ENCODE results near the gene SWSAP1.

- TF ChIP-seq ZNF3 (CRISPR knock-in tag; IDR thresholded peaks at IDR 0.05) (no peak), EZH2 (IDR thresholded peaks at IDR 0.05; ENCODE audit: borderline replicate concordance, low read depth, low read length) (no peak), ZNF224 (CRISPR knock-in tag; IDR thresholded peaks at IDR 0.05) (no peak), POLR2A (conservative IDR thresholded peaks at IDR 0.05) (no peak), SMC3 (conservative IDR thresholded peaks at IDR 0.05; ENCODE audit: insufficient read depth, low read depth, low read length) (no peak), AFF4 (CRISPR knock-in tag; IDR thresholded peaks at IDR 0.05) (no peak), HDAC6 (IDR thresholded peaks at IDR 0.05; ENCODE audit: low read depth, low read length) (no peak), E2F1 (CRISPR knock-in tag; IDR thresholded peaks at IDR 0.05) (no peak), SP2 (IDR thresholded peaks at IDR 0.05; ENCODE audit: extremely low read depth, low read depth, low read length, poor library complexity, severe bottlenecking) (no peak), CCAR2 (IDR thresholded peaks at IDR 0.05; ENCODE audit: low read depth, low read length) (no peak)
- TF ChIP-seq, protein P1, sequence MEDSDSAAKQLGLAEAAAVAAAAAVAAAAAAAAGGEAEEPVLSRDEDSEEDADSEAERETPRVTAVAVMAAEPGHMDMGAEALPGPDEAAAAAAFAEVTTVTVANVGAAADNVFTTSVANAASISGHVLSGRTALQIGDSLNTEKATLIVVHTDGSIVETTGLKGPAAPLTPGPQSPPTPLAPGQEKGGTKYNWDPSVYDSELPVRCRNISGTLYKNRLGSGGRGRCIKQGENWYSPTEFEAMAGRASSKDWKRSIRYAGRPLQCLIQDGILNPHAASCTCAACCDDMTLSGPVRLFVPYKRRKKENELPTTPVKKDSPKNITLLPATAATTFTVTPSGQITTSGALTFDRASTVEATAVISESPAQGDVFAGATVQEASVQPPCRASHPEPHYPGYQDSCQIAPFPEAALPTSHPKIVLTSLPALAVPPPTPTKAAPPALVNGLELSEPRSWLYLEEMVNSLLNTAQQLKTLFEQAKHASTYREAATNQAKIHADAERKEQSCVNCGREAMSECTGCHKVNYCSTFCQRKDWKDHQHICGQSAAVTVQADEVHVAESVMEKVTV (CRISPR knock-in tag; IDR thresholded peaks at IDR 0.05): no peak
- TF ChIP-seq, protein P2, sequence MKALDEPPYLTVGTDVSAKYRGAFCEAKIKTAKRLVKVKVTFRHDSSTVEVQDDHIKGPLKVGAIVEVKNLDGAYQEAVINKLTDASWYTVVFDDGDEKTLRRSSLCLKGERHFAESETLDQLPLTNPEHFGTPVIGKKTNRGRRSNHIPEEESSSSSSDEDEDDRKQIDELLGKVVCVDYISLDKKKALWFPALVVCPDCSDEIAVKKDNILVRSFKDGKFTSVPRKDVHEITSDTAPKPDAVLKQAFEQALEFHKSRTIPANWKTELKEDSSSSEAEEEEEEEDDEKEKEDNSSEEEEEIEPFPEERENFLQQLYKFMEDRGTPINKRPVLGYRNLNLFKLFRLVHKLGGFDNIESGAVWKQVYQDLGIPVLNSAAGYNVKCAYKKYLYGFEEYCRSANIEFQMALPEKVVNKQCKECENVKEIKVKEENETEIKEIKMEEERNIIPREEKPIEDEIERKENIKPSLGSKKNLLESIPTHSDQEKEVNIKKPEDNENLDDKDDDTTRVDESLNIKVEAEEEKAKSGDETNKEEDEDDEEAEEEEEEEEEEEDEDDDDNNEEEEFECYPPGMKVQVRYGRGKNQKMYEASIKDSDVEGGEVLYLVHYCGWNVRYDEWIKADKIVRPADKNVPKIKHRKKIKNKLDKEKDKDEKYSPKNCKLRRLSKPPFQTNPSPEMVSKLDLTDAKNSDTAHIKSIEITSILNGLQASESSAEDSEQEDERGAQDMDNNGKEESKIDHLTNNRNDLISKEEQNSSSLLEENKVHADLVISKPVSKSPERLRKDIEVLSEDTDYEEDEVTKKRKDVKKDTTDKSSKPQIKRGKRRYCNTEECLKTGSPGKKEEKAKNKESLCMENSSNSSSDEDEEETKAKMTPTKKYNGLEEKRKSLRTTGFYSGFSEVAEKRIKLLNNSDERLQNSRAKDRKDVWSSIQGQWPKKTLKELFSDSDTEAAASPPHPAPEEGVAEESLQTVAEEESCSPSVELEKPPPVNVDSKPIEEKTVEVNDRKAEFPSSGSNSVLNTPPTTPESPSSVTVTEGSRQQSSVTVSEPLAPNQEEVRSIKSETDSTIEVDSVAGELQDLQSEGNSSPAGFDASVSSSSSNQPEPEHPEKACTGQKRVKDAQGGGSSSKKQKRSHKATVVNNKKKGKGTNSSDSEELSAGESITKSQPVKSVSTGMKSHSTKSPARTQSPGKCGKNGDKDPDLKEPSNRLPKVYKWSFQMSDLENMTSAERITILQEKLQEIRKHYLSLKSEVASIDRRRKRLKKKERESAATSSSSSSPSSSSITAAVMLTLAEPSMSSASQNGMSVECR (CRISPR knock-in tag; IDR thresholded peaks at IDR 0.05): no peak
Measured at GRCh38 chr19:11338569-11339253, 35.8 kb upstream of the SWSAP1 start.
